HepG2 (cell line): ENCODE results near the gene GYS1. TPM values are rescaled to one million over a fixed set of nuclear protein-coding genes. Genes with fewer than 3 reads are reported as not detected.
A peak's percentile ranks its signal among the peaks of the same experiment; 100 is the strongest.

Experiments used
- FOXJ3 ChIP-seq: sonication (generic); formaldehyde crosslinking; IDR thresholded peaks from 2 replicates; pipeline ENCODE4 v1.4.0; 2020; ENCODE audit warnings: missing genetic modification reagents, mild to moderate bottlenecking, borderline replicate concordance
- KDM5A ChIP-seq: fragments of 200-600 bp; sonication (generic); IDR thresholded peaks from 2 replicates; pipeline ENCODE4 v1.7.0; 2018; ENCODE audit warnings: antibody characterized with exemption, mild to moderate bottlenecking, low read length, borderline replicate concordance
- MAFG ChIP-seq: sonication (generic); formaldehyde crosslinking; IDR thresholded peaks from 2 replicates; pipeline ENCODE4 v1.5.1; 2020; ENCODE audit warnings: mild to moderate bottlenecking, missing genetic modification reagents
- MTA1 ChIP-seq: sonication (generic); formaldehyde crosslinking; IDR thresholded peaks from 2 replicates; pipeline ENCODE4 v1.4.0; 2020; ENCODE audit warnings: missing genetic modification reagents, mild to moderate bottlenecking, borderline replicate concordance
- PPARG ChIP-seq: conservative IDR thresholded peaks from 2 replicates; pipeline ENCODE4 v1.6.1; 2016; ENCODE audit warnings: missing biosample characterization, missing genetic modification reagents
- RARA ChIP-seq: IDR thresholded peaks from 2 replicates; pipeline ENCODE4 v1.6.1; 2016; ENCODE audit warnings: missing genetic modification reagents, missing compliant biosample characterization
- RARG ChIP-seq: sonication (generic); formaldehyde crosslinking; IDR thresholded peaks from 2 replicates; pipeline ENCODE4 v1.4.0; 2020; ENCODE audit warnings: low read depth, mild to moderate bottlenecking, missing genetic modification reagents
- SUZ12 ChIP-seq: fragments of 150-350 bp; IDR thresholded peaks from 2 replicates; pipeline ENCODE4 v1.6.1; 2014; ENCODE audit warnings: low read depth, low read length
- ZBTB46 ChIP-seq: sonication (generic); formaldehyde crosslinking; IDR thresholded peaks from 2 replicates; pipeline ENCODE4 v1.4.0; 2020; ENCODE audit warnings: mild to moderate bottlenecking, missing genetic modification reagents, borderline replicate concordance
- ZBTB7B ChIP-seq: sonication (generic); formaldehyde crosslinking; IDR thresholded peaks from 2 replicates; pipeline ENCODE4 v1.4.0; 2020; ENCODE audit warnings: missing genetic modification reagents
- ZKSCAN8 ChIP-seq: IDR thresholded peaks from 2 replicates; pipeline ENCODE4 v1.6.1; 2016; ENCODE audit warnings: borderline replicate concordance, missing genetic modification reagents, missing compliant biosample characterization
- ZNF225 ChIP-seq: sonication (generic); formaldehyde crosslinking; IDR thresholded peaks from 2 replicates; pipeline ENCODE4 v1.4.0; 2020; ENCODE audit warnings: mild to moderate bottlenecking, missing genetic modification reagents
- ZNF441 ChIP-seq: sonication (generic); formaldehyde crosslinking; IDR thresholded peaks from 2 replicates; pipeline ENCODE4 v1.7.0; 2021; ENCODE audit warnings: missing genetic modification reagents, borderline replicate concordance
- ZNF773 ChIP-seq: sonication (generic); formaldehyde crosslinking; IDR thresholded peaks from 2 replicates; pipeline ENCODE4 v1.4.0; 2020; ENCODE audit warnings: missing genetic modification reagents, borderline replicate concordance
- polyA plus RNA-seq, 8 experiments: library from polyadenylated mRNA; depleted of rRNA in 3 of 8; stranded (reverse) in 7 of 8; unstranded in 1 of 8; fragments of >200 nt; fragmentation: Illumina TruSeq in 4 of 8; extraction: Trizol in 4 of 8; gene quantifications; 2 replicates each; pipeline versions ENCODE4 v1.2.1 to v1.2.3, GENCODE V29; 2011 to 2016; ENCODE audit warnings: low read depth in 4 of 8, missing spikeins in 1 of 8, mixed read lengths in 1 of 8; ENCODE audit not compliant: insufficient read depth in 1 of 8
- total RNA-seq, 5 experiments: library from RNA; depleted of rRNA; stranded (reverse); fragments of >200 nt; fragmentation: Illumina TruSeq; extraction: Trizol; gene quantifications; 2 replicates each; pipeline ENCODE4 v1.2.3, GENCODE V29; 2016; ENCODE audit warnings: low read depth in 1 of 5
- TF ChIP-seq, protein P1 (sequence below): sonication (generic); formaldehyde crosslinking; IDR thresholded peaks from 2 replicates; pipeline ENCODE4 v1.4.0; 2020; ENCODE audit warnings: missing genetic modification reagents
- TF ChIP-seq, protein P2 (sequence below): sonication (generic); formaldehyde crosslinking; IDR thresholded peaks from 2 replicates; pipeline ENCODE4 v1.8.0; 2022; ENCODE audit warnings: mild to moderate bottlenecking, missing genetic modification reagents, moderate library complexity

The GYS1 gene
- total and polyA plus RNA-seq, 2 of the 13 experiments (the other 11 are each of a cell fraction or from before 2014, with no cell fraction given): 18.4 to 42.1 TPM

DNA sequence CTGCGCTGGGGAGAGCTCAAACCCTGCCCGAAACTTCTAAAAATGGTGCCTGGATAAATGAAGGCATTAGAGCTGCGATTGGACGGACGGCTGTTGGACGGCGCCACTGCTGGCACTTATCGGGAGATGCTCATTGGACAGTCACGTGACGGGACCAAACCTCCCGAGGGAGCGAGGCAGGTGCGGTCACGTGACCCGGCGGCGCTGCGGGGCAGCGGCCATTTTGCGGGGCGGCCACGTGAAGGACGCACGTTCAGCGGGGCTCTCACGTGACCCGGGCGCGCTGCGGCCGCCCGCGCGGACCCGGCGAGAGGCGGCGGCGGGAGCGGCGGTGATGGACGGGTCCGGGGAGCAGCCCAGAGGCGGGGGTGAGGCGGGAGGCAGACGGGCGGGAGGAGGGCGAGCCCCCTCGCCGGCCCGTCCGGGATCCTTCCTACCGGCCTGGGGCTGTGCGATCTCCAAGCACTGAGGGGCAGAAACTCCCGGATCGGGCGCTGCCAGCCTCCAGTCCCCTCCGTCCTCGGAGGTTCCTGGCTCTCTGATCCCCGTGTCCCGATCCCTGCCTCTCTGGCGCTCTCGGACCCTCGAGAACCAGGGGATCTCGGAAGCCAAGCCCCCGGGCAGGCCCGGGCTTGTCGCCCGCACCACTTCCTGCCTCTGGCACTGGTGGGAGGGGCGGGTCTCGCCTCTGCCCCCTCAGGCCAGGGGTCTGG, 38.4 kb downstream of the GYS1 start, which contains the start of gene BAX (continued):
- TF ChIP-seq ZBTB7B (no peak), MTA1 (CRISPR knock-in tag) (no peak), KDM5A (peak; percentile 70), SUZ12 (no peak), ZBTB46 (CRISPR knock-in tag) (no peak), RARA (0 out of 2 replicates have a peak, but pooled peaks have one; percentile 5), ZKSCAN8 (no peak), ZNF441 (no peak; the same call in 1 of the 2 replicates), ZNF773 (CRISPR knock-in tag) (no peak), RARG (CRISPR knock-in tag) (no peak), PPARG (peak; percentile 20; the same call in 1 of the 2 replicates), ZNF225 (CRISPR knock-in tag) (no peak), MAFG (CRISPR knock-in tag) (no peak), FOXJ3 (CRISPR knock-in tag) (peak; percentile 30; the same call in 1 of the 2 replicates)
- TF ChIP-seq, protein P1, sequence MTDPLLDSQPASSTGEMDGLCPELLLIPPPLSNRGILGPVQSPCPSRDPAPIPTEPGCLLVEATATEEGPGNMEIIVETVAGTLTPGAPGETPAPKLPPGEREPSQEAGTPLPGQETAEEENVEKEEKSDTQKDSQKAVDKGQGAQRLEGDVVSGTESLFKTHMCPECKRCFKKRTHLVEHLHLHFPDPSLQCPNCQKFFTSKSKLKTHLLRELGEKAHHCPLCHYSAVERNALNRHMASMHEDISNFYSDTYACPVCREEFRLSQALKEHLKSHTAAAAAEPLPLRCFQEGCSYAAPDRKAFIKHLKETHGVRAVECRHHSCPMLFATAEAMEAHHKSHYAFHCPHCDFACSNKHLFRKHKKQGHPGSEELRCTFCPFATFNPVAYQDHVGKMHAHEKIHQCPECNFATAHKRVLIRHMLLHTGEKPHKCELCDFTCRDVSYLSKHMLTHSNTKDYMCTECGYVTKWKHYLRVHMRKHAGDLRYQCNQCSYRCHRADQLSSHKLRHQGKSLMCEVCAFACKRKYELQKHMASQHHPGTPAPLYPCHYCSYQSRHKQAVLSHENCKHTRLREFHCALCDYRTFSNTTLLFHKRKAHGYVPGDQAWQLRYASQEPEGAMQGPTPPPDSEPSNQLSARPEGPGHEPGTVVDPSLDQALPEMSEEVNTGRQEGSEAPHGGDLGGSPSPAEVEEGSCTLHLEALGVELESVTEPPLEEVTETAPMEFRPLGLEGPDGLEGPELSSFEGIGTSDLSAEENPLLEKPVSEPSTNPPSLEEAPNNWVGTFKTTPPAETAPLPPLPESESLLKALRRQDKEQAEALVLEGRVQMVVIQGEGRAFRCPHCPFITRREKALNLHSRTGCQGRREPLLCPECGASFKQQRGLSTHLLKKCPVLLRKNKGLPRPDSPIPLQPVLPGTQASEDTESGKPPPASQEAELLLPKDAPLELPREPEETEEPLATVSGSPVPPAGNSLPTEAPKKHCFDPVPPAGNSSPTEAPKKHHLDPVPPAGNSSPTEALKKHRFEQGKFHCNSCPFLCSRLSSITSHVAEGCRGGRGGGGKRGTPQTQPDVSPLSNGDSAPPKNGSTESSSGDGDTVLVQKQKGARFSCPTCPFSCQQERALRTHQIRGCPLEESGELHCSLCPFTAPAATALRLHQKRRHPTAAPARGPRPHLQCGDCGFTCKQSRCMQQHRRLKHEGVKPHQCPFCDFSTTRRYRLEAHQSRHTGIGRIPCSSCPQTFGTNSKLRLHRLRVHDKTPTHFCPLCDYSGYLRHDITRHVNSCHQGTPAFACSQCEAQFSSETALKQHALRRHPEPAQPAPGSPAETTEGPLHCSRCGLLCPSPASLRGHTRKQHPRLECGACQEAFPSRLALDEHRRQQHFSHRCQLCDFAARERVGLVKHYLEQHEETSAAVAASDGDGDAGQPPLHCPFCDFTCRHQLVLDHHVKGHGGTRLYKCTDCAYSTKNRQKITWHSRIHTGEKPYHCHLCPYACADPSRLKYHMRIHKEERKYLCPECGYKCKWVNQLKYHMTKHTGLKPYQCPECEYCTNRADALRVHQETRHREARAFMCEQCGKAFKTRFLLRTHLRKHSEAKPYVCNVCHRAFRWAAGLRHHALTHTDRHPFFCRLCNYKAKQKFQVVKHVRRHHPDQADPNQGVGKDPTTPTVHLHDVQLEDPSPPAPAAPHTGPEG (CRISPR knock-in tag): peak; percentile 92
- TF ChIP-seq, protein P2, sequence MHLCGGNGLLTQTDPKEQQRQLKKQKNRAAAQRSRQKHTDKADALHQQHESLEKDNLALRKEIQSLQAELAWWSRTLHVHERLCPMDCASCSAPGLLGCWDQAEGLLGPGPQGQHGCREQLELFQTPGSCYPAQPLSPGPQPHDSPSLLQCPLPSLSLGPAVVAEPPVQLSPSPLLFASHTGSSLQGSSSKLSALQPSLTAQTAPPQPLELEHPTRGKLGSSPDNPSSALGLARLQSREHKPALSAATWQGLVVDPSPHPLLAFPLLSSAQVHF (CRISPR knock-in tag): no peak
